HK-2 (cell line): ENCODE data around the gene NAPSA.

Source experiments
- DNase-seq: peaks from one replicate; pipeline ENCODE4 v3.0.0-alpha.2; 2018; ENCODE audit not compliant: unreplicated experiment

Gene NAPSA

GRCh38 chr19:50315773-50316448 lies 49.5 kb downstream of the NAPSA start:
- DNase-seq: no peak

- DNase-seq: no peak
Observed at GRCh38 chr19:50314724-50315708, 50.4 kb downstream of the NAPSA start.

GRCh38 chr19:50313812-50314536 lies 51.5 kb downstream of the NAPSA start:
- no peak for DNase-seq

GRCh38 chr19:50312967-50313811 lies 52.2 kb downstream of the NAPSA start:
- no peak for DNase-seq

DNA sequence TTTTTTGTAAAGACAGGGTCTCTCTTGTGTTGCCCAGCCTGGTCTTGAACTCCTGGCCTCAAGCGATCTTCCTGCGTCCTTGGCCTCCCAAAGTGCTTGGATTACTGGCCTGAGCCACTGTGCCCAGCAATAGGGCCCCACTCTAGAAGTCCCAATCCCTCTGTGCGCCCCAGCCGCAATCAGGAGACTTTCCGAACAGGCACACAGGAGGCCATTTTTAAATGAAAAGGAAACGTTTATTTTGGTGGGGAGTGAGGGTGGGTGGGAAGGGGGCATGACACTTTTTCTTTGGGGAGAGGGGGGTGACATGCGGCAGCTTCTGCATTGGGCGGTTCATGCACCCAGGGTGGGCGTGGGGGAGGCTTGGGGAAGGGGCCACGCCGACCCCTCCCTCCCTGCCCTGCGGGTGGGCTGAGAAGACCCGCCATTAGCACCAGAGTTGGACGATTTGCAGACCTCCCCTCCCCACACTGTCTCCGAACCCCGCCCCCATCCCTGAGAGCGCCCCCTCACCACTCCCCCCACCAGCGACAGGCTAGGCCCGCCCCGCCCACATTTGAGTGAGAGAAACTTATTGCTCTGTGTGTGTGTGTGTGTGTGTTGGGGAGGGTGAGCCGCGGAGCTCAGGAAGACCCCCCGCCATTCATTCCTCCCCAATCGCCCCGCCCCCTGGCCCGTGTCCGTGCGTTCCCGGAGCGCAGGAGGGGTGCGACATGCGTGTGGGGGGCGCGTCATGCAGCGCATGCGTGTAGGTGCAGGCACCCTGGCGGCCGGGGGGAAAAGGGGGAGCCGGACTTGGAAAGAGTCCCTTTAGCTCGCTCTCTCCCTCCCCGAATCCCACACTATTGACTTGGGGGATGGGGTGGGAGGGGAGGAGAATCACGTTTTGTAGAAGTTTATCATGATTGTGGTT lies 53.5 kb downstream of the NAPSA start:
- no peak for DNase-seq

GRCh38 chr19:50310759-50311465 lies 54.5 kb downstream of the NAPSA start:
- no peak for DNase-seq

GRCh38 chr19:50309396-50310125 lies 55.9 kb downstream of the NAPSA start:
- DNase-seq: no peak

DNA sequence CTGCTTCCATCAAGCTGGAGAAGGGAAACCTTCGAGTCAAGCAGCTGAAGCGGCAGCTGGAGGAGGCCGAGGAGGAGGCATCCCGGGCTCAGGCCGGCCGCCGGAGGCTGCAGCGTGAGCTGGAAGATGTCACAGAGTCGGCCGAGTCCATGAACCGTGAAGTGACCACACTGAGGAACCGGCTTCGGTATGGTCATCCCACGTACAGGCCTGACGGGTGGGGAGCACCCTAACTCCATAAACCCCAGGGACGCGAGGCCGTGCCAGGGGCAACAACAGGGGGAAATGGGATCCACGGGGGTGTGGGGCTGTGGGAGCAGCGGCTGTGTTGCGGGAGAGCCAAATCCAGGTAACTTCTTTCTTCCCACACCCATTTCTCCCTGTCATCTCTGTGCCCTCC lies 56.4 kb downstream of the NAPSA start:
- DNase-seq: no peak
